WTC11 (cell line): Measurements from ENCODE around the gene VIPR2. TPM values are rescaled to one million over a fixed set of nuclear protein-coding genes. Genes with fewer than 3 reads are reported as not detected.

ENCODE experiments used
- ATAC-seq: fragments of 200-7000 bp; cut with Tn5 transposase; 2 replicates; pipeline ENCODE4 v1.10.0; 2021; ENCODE audit warnings: mild to moderate bottlenecking, moderate library complexity
- CTCF ChIA-PET: fragments of 300-600 bp; sonication (Branson Sonifier 250); formaldehyde crosslinking; loops from one replicate; lab custom pipeline; 2021; ENCODE audit warnings: antibody characterized with exemption; lab: Charles Lee
- POLR2A ChIA-PET: fragments of 350-600 bp; sonication (Branson Sonifier 250); formaldehyde crosslinking; loops from one replicate; lab custom pipeline; 2021; ENCODE audit warnings: antibody characterized with exemption; lab: Charles Lee
- DNase-seq: peaks from one replicate; pipeline ENCODE4 v3.0.0; 2021; ENCODE audit warnings: low spot score
- H3K27ac Mint-ChIP-seq: 2 replicates; pipeline ENCODE4 v1.8.0; 2021; ENCODE audit warnings: mixed read lengths
- H3K27me3 Mint-ChIP-seq: 2 replicates; pipeline ENCODE4 v1.8.0; 2021; ENCODE audit warnings: low read depth, mild to moderate bottlenecking, moderate library complexity, mixed read lengths
- H3K36me3 Mint-ChIP-seq: 2 replicates; pipeline ENCODE4 v1.8.0; 2021; ENCODE audit warnings: mixed read lengths
- H3K4me1 Mint-ChIP-seq: 2 replicates; pipeline ENCODE4 v1.8.0; 2022; ENCODE audit warnings: mixed read lengths
- H3K4me3 Mint-ChIP-seq: 2 replicates; pipeline ENCODE4 v1.8.0; 2021; ENCODE audit warnings: mild to moderate bottlenecking, moderate library complexity, mixed read lengths
- H3K9me3 Mint-ChIP-seq: 2 replicates; pipeline ENCODE4 v1.8.0; 2021; ENCODE audit warnings: mixed read lengths
- ATF1 ChIP-seq: sonication (generic); formaldehyde crosslinking; IDR thresholded peaks from 2 replicates; pipeline ENCODE4 v1.8.1; 2023; ENCODE audit warnings: mild to moderate bottlenecking, moderate library complexity, missing genetic modification reagents
- CBFB ChIP-seq: sonication (generic); formaldehyde crosslinking; IDR thresholded peaks from 2 replicates; pipeline ENCODE4 v1.8.1; 2022; ENCODE audit warnings: mild to moderate bottlenecking, low read depth, missing genetic modification reagents
- EMX1 ChIP-seq: fragments of 250-450 bp; sonication (Bioruptor Pico); IDR thresholded peaks from 2 replicates; pipeline ENCODE4 v1.8.0; 2021; ENCODE audit warnings: mild to moderate bottlenecking
- FOXK1 ChIP-seq: sonication (generic); formaldehyde crosslinking; IDR thresholded peaks from 2 replicates; pipeline ENCODE4 v1.8.0; 2022; ENCODE audit warnings: mild to moderate bottlenecking, moderate library complexity, missing genetic modification reagents
- GRHL2 ChIP-seq: fragments of 250-450 bp; sonication (Bioruptor Pico); IDR thresholded peaks from 2 replicates; pipeline ENCODE4 v1.8.0; 2022; ENCODE audit warnings: mild to moderate bottlenecking, moderate library complexity; ENCODE audit not compliant: insufficient replicate concordance, severe bottlenecking
- JUN ChIP-seq: sonication (generic); formaldehyde crosslinking; IDR thresholded peaks from 2 replicates; pipeline ENCODE4 v1.8.0; 2023; ENCODE audit warnings: mild to moderate bottlenecking, missing genetic modification reagents
- MXD4 ChIP-seq: fragments of 250-450 bp; sonication (Bioruptor Pico); IDR thresholded peaks from 2 replicates; pipeline ENCODE4 v1.8.0; 2021; ENCODE audit warnings: mild to moderate bottlenecking, moderate library complexity, borderline replicate concordance
- NFE2L1 ChIP-seq: sonication (generic); formaldehyde crosslinking; IDR thresholded peaks from 2 replicates; pipeline ENCODE4 v1.8.1; 2023; ENCODE audit warnings: missing genetic modification reagents
- NFYB ChIP-seq: sonication (generic); formaldehyde crosslinking; conservative IDR thresholded peaks from 2 replicates; pipeline ENCODE4 v1.8.0; 2022; ENCODE audit warnings: low read depth, missing genetic modification reagents
- SMAD3 ChIP-seq: sonication (generic); formaldehyde crosslinking; IDR thresholded peaks from 2 replicates; pipeline ENCODE4 v1.8.0; 2022; ENCODE audit warnings: missing genetic modification reagents, mild to moderate bottlenecking, borderline replicate concordance
- SOX15 ChIP-seq: fragments of 250-450 bp; sonication (Bioruptor Pico); IDR thresholded peaks from 2 replicates; pipeline ENCODE4 v1.9.0; 2021; ENCODE audit warnings: mild to moderate bottlenecking
- TP53 ChIP-seq: sonication (generic); formaldehyde crosslinking; IDR thresholded peaks from 2 replicates; pipeline ENCODE4 v1.8.1; 2023; ENCODE audit warnings: mild to moderate bottlenecking, missing genetic modification reagents
- total RNA-seq: library from RNA; stranded (reverse); gene quantifications from 3 replicates; pipeline ENCODE4 v1.2.3, GENCODE V29; 2021
- TF ChIP-seq, protein P1 (sequence below): sonication (generic); formaldehyde crosslinking; IDR thresholded peaks from 2 replicates; pipeline ENCODE4 v1.8.1; 2022; ENCODE audit warnings: low read depth, missing genetic modification reagents, borderline replicate concordance
- TF ChIP-seq, protein P2 (sequence below): sonication (generic); formaldehyde crosslinking; conservative IDR thresholded peaks from 2 replicates; pipeline ENCODE4 v1.8.1; 2022; ENCODE audit warnings: mild to moderate bottlenecking, missing genetic modification reagents
- TF ChIP-seq, protein P3 (sequence below): sonication (generic); formaldehyde crosslinking; IDR thresholded peaks from 2 replicates; pipeline ENCODE4 v1.8.1; 2023; ENCODE audit warnings: mild to moderate bottlenecking, missing genetic modification reagents, moderate library complexity
- TF ChIP-seq, protein P4 (sequence below): sonication (generic); formaldehyde crosslinking; IDR thresholded peaks from 2 replicates; pipeline ENCODE4 v1.8.1; 2023; ENCODE audit warnings: mild to moderate bottlenecking, missing genetic modification reagents
- TF ChIP-seq, protein P5 (sequence below): fragments of 250-450 bp; sonication (Bioruptor Pico); IDR thresholded peaks from 2 replicates; pipeline ENCODE4 v1.9.0; 2021; ENCODE audit warnings: mild to moderate bottlenecking, borderline replicate concordance
- TF ChIP-seq, protein P6 (sequence below): fragments of 250-450 bp; sonication (Bioruptor Pico); IDR thresholded peaks from 2 replicates; pipeline ENCODE4 v1.9.0; 2021; ENCODE audit warnings: moderate library complexity, mild to moderate bottlenecking, inconsistent platforms, borderline replicate concordance
- TF ChIP-seq, protein P7 (sequence below): fragments of 250-450 bp; sonication (Bioruptor Pico); IDR thresholded peaks from 2 replicates; pipeline ENCODE4 v1.8.0; 2021; ENCODE audit warnings: mild to moderate bottlenecking

VIPR2 gene
- total RNA-seq, 1 experiment from 2014 or later = 7.5 TPM

DNA sequence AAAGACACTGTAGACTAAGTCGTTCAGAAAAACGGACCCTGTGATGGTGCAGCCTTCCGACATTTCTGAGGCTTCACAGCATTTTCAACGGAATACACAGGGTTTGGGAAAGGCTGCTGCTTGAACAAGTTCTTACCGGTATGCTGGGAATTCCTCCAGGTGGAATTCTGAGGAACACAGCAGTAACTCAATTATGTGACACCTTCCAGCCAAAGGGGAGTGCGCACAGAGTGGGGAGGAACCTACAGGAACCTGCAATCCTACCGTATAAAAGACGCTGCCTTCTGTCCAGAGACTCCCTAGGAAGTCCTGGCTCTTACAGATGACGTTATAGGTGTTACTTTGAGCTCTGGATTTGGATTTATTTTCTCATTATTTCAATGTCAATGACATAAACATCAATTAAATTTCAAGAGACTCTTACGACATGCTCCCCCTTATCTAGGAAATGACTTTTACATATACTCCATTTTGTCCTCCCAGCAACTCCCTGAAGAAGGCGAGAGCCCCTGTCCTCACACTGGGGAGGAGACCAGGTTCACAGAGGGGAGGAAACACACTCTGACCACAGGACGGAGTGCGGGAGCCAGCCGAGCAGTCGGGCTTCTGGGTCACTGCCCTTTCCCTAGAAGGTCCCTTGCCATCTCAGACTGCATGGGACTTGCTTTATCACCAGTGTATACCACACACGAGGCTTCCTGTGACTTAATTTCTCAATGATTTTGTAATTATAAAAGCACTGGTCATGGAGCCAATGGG is 27.9 kb downstream of the VIPR2 start:
- H3K4me3 Mint-ChIP-seq = no peak overlapping the region
- no peaks in the 10 kb centered on the region for H3K27me3 Mint-ChIP-seq
- no peak for TF ChIP-seq SMAD3
- TF ChIP-seq TP53 (CRISPR knock-in tag) = no peak
- TF ChIP-seq, protein P1, sequence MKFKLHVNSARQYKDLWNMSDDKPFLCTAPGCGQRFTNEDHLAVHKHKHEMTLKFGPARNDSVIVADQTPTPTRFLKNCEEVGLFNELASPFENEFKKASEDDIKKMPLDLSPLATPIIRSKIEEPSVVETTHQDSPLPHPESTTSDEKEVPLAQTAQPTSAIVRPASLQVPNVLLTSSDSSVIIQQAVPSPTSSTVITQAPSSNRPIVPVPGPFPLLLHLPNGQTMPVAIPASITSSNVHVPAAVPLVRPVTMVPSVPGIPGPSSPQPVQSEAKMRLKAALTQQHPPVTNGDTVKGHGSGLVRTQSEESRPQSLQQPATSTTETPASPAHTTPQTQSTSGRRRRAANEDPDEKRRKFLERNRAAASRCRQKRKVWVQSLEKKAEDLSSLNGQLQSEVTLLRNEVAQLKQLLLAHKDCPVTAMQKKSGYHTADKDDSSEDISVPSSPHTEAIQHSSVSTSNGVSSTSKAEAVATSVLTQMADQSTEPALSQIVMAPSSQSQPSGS (CRISPR knock-in tag) = no peak
- peaks cover 38% of the 10 kb centered on the region for H3K4me1 Mint-ChIP-seq
- no peak for ATAC-seq
- ChIA-PET POLR2A (no interaction called here), CTCF (interaction anchor here (0.9 to 1.0 kb wide), 2 partner anchors 9 kb away, joined by 3 read pairs; no protein-coding TSS in a partner anchor)
- peaks cover 4% of the 10 kb centered on the region for H3K9me3 Mint-ChIP-seq
- no peaks in the 10 kb centered on the region for H3K36me3 Mint-ChIP-seq
- DNase-seq = no peak
- no peak overlapping the region for H3K27ac Mint-ChIP-seq

DNA sequence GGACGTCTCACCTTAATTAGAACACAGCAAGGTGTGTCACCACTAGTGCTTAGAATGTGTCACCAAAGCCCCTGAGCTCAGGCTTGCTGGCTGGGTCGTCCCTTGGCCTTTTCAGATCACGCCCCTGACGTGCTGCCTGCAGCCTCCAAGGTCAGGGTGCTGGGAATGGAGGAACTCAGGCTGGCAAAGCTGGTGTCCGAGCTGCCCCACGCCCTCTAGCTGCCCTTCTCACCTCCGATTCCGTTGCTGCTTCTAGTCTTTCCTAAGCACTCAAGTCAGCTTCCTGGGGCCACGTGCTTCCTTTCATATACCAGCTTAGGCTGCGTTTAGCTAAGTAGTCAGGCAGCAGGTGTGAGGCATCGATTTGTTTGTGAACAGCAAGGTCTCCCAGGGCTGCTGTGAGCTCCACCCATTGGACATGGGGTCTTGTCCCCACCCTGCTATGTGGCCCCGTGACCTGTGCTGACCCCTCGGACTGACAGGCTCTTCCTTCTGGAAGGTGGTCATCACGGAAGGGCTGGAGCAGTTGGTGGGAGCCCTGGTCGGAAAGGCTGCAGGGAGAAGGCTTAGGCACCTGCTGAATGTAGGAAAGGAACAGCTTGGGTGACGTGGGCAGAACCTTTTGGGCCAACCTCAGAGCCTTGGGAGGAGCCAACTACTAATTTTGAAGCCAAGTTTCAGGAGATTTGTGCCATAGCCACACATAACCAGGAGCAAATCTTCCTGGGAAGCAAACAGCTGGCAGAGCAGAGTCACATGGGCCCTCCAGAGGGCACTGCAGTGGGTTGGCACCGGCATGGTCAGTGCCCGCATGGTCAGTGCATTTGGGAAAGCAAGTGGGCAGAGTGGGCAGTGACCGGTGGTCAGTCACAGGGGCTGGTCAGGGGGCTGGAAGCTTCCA is 28.8 kb downstream of the VIPR2 start:
- DNase-seq (no peak), ATAC-seq (no peak)
- H3K4me1 Mint-ChIP-seq = peaks cover 38% of the 10 kb centered on the region
- no peaks in the 10 kb centered on the region for H3K9me3 Mint-ChIP-seq
- no peak overlapping the region for H3K4me3 Mint-ChIP-seq
- ChIA-PET POLR2A (no interaction called here), CTCF (interaction anchor here (0.6 to 1.4 kb wide), 4 partner anchors 8 to 85 kb away, joined by 3 read pairs; no protein-coding TSS in a partner anchor)
- H3K36me3 Mint-ChIP-seq = no peaks in the 10 kb centered on the region
- no peaks in the 10 kb centered on the region for H3K27me3 Mint-ChIP-seq
- no peak overlapping the region for H3K27ac Mint-ChIP-seq
- no peak for TF ChIP-seq MXD4 (CRISPR knock-in tag)
- TF ChIP-seq, protein P2, sequence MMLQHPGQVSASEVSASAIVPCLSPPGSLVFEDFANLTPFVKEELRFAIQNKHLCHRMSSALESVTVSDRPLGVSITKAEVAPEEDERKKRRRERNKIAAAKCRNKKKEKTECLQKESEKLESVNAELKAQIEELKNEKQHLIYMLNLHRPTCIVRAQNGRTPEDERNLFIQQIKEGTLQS (CRISPR knock-in tag) = no peak
- TF ChIP-seq CBFB (CRISPR knock-in tag) = no peak
- TF ChIP-seq, protein P3, sequence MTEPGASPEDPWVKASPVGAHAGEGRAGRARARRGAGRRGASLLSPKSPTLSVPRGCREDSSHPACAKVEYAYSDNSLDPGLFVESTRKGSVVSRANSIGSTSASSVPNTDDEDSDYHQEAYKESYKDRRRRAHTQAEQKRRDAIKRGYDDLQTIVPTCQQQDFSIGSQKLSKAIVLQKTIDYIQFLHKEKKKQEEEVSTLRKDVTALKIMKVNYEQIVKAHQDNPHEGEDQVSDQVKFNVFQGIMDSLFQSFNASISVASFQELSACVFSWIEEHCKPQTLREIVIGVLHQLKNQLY (CRISPR knock-in tag) = no peak
- no peak for TF ChIP-seq SOX15 (CRISPR knock-in tag)
- no peak for TF ChIP-seq FOXK1 (CRISPR knock-in tag)
- TF ChIP-seq EMX1 (CRISPR knock-in tag) = no peak

DNA sequence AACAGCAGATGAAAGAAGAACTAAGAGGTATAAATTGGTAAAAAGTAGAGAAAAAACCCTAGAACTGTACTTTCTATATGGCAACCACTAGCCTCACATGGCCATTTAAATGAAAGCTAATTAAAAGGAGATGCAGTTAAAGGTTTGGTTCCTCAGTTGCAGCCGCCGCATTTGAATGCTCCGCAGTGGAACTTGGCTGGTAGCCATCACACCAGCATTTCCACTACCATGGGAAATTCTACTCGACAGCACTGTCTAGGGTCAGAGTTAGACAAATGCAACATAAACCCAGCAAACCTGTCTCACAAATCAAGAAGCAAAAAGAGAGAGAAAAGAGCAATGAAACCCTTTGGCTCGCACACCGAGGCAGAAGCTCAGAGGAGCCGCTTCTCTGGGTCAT is 29.7 kb downstream of the VIPR2 start:
- H3K27ac Mint-ChIP-seq = no peak overlapping the region
- ChIA-PET CTCF (interaction anchor here (1.4 kb wide), 1 partner anchor 77 kb away, joined by 3 read pairs; no protein-coding TSS in a partner anchor), POLR2A (no interaction called here)
- no peaks in the 10 kb centered on the region for H3K9me3 Mint-ChIP-seq
- no peaks in the 10 kb centered on the region for H3K36me3 Mint-ChIP-seq
- no peak overlapping the region for H3K4me3 Mint-ChIP-seq
- peaks cover 38% of the 10 kb centered on the region for H3K4me1 Mint-ChIP-seq
- DNase-seq (no peak), ATAC-seq (no peak)
- H3K27me3 Mint-ChIP-seq = no peaks in the 10 kb centered on the region
- TF ChIP-seq GRHL2 (CRISPR knock-in tag) (no peak), NFE2L1 (CRISPR knock-in tag) (no peak), ATF1 (CRISPR knock-in tag) (no peak), NFYB (CRISPR knock-in tag) (no peak), JUN (no peak)
- TF ChIP-seq, protein P4, sequence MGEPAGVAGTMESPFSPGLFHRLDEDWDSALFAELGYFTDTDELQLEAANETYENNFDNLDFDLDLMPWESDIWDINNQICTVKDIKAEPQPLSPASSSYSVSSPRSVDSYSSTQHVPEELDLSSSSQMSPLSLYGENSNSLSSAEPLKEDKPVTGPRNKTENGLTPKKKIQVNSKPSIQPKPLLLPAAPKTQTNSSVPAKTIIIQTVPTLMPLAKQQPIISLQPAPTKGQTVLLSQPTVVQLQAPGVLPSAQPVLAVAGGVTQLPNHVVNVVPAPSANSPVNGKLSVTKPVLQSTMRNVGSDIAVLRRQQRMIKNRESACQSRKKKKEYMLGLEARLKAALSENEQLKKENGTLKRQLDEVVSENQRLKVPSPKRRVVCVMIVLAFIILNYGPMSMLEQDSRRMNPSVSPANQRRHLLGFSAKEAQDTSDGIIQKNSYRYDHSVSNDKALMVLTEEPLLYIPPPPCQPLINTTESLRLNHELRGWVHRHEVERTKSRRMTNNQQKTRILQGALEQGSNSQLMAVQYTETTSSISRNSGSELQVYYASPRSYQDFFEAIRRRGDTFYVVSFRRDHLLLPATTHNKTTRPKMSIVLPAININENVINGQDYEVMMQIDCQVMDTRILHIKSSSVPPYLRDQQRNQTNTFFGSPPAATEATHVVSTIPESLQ = no peak
- TF ChIP-seq, protein P5, sequence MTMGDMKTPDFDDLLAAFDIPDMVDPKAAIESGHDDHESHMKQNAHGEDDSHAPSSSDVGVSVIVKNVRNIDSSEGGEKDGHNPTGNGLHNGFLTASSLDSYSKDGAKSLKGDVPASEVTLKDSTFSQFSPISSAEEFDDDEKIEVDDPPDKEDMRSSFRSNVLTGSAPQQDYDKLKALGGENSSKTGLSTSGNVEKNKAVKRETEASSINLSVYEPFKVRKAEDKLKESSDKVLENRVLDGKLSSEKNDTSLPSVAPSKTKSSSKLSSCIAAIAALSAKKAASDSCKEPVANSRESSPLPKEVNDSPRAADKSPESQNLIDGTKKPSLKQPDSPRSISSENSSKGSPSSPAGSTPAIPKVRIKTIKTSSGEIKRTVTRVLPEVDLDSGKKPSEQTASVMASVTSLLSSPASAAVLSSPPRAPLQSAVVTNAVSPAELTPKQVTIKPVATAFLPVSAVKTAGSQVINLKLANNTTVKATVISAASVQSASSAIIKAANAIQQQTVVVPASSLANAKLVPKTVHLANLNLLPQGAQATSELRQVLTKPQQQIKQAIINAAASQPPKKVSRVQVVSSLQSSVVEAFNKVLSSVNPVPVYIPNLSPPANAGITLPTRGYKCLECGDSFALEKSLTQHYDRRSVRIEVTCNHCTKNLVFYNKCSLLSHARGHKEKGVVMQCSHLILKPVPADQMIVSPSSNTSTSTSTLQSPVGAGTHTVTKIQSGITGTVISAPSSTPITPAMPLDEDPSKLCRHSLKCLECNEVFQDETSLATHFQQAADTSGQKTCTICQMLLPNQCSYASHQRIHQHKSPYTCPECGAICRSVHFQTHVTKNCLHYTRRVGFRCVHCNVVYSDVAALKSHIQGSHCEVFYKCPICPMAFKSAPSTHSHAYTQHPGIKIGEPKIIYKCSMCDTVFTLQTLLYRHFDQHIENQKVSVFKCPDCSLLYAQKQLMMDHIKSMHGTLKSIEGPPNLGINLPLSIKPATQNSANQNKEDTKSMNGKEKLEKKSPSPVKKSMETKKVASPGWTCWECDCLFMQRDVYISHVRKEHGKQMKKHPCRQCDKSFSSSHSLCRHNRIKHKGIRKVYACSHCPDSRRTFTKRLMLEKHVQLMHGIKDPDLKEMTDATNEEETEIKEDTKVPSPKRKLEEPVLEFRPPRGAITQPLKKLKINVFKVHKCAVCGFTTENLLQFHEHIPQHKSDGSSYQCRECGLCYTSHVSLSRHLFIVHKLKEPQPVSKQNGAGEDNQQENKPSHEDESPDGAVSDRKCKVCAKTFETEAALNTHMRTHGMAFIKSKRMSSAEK (CRISPR knock-in tag) = no peak
- TF ChIP-seq, protein P6, sequence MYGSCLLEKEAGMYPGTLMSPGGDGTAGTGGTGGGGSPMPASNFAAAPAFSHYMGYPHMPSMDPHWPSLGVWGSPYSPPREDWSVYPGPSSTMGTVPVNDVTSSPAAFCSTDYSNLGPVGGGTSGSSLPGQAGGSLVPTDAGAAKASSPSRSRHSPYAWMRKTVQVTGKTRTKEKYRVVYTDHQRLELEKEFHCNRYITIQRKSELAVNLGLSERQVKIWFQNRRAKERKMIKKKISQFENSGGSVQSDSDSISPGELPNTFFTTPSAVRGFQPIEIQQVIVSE = no peak
- TF ChIP-seq, protein P7, sequence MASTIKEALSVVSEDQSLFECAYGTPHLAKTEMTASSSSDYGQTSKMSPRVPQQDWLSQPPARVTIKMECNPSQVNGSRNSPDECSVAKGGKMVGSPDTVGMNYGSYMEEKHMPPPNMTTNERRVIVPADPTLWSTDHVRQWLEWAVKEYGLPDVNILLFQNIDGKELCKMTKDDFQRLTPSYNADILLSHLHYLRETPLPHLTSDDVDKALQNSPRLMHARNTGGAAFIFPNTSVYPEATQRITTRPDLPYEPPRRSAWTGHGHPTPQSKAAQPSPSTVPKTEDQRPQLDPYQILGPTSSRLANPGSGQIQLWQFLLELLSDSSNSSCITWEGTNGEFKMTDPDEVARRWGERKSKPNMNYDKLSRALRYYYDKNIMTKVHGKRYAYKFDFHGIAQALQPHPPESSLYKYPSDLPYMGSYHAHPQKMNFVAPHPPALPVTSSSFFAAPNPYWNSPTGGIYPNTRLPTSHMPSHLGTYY (CRISPR knock-in tag) = no peak
